Caco-2 (cell line): Measurements from ENCODE around the gene CXXC4. TPM values are rescaled to one million over a fixed set of nuclear protein-coding genes. Genes with fewer than 3 reads are reported as not detected.

Source experiments
- BruUV-seq: library from RNA; stranded (reverse); fragments of 400-500 nt; replicated peaks from 2 replicates; lab custom pipeline; 2021; lab: Mats Ljungman, UMichigan
- CTCF ChIA-PET: fragments of 300-600 bp; sonication (Branson Sonifier 250); formaldehyde crosslinking; loops from one replicate; lab custom pipeline; 2022; ENCODE audit warnings: antibody characterized with exemption; lab: Charles Lee
- POLR2A ChIA-PET: fragments of 300-600 bp; sonication (Branson Sonifier 250); formaldehyde crosslinking; loops from one replicate; lab custom pipeline; 2022; ENCODE audit warnings: antibody characterized with exemption; lab: Charles Lee
- DNase-seq, 2 experiments: peaks; one replicate each; pipeline versions ENCODE4 v3.0.0 to v3.0.0-alpha.2; 2020 to 2022
- H3K27me3 ChIP-seq: replicated peaks from 2 replicates; pipeline ENCODE4 v1.6.0; 2011; ENCODE audit warnings: low read length; ENCODE audit not compliant: control insufficient read depth, insufficient read depth
- H3K36me3 ChIP-seq: 2 replicates; pipeline ENCODE4 v1.5.1; 2011; ENCODE audit warnings: low read length; ENCODE audit not compliant: control insufficient read depth, insufficient read depth
- H3K4me1 ChIP-seq: fragments of 250-450 bp; sonication (Bioruptor Pico); 2 replicates; pipeline ENCODE4 v1.5.1; 2020; ENCODE audit warnings: mild to moderate bottlenecking
- H3K4me3 ChIP-seq: 2 replicates; pipeline ENCODE4 v1.5.1; 2011; ENCODE audit warnings: low read depth, mild to moderate bottlenecking, control low read depth, low read length
- H3K9me3 ChIP-seq: fragments of 250-450 bp; sonication (Bioruptor Pico); 2 replicates; pipeline ENCODE4 v1.5.1; 2020; ENCODE audit warnings: mild to moderate bottlenecking, moderate library complexity
- H3K27ac Mint-ChIP-seq: one replicate; pipeline ENCODE4 v1.8.0; 2022; ENCODE audit warnings: mixed read lengths; ENCODE audit not compliant: unreplicated experiment
- H3K27me3 Mint-ChIP-seq: one replicate; pipeline ENCODE4 v1.8.0; 2022; ENCODE audit warnings: mixed read lengths; ENCODE audit not compliant: insufficient read depth, unreplicated experiment
- H3K36me3 Mint-ChIP-seq: one replicate; pipeline ENCODE4 v1.8.0; 2022; ENCODE audit warnings: mild to moderate bottlenecking, mixed read lengths; ENCODE audit not compliant: insufficient read depth, unreplicated experiment
- H3K4me1 Mint-ChIP-seq: one replicate; pipeline ENCODE4 v1.8.0; 2022; ENCODE audit warnings: low read depth, mixed read lengths; ENCODE audit not compliant: unreplicated experiment
- H3K4me3 Mint-ChIP-seq: one replicate; pipeline ENCODE4 v1.8.0; 2022; ENCODE audit warnings: mild to moderate bottlenecking, moderate library complexity, mixed read lengths; ENCODE audit not compliant: unreplicated experiment
- H3K9me3 Mint-ChIP-seq: one replicate; pipeline ENCODE4 v1.8.0; 2022; ENCODE audit warnings: mixed read lengths; ENCODE audit not compliant: unreplicated experiment
- intact Hi-C: fragments of 100-400 bp; cut with micrococcal nuclease; formaldehyde crosslinking; loops from one replicate; pipeline ENCODE4 v1.10.0; 2022; ENCODE audit not compliant: unreplicated experiment
- total RNA-seq: library from RNA; stranded (reverse); gene quantifications from 2 replicates; pipeline ENCODE4 v1.2.3, GENCODE V29; 2022
- TF ChIP-seq, protein P1 (sequence below), 2 experiments: fragments of 200-600 bp in 1 of 2; IDR thresholded peaks; 1 replicate in 1 of 2; 2 replicates in 1 of 2; pipeline versions ENCODE4 v1.5.1 to v1.8.0; 2011 to 2022; ENCODE audit warnings: antibody characterized with exemption in 1 of 2, control low read depth in 1 of 2, inconsistent platforms in 1 of 2, low read depth in 1 of 2, low read length in 1 of 2, mild to moderate bottlenecking in 1 of 2, moderate library complexity in 1 of 2; ENCODE audit not compliant: insufficient read depth in 1 of 2, severe bottlenecking in 1 of 2, unreplicated experiment in 1 of 2

CXXC4 gene
- total RNA-seq, 1 experiment from 2014 or later = 2.9 TPM

DNA sequence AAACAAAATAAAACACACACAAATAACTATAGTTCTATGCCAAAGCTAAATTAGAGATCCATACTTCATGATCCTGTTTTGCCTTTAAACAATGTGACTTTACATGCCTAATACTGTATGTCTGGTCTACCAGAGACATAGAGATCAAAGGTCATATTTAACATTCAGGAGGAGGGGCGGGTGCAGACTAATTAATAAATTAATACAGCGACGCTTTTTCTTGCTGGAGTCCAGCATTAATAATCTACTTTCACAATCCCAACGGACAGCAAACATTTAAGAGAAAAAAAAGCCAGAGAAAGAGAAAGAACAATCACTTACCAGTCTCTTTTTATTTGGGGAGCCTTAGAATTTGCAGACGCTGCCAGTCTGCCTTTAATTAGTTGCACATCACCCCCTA, 509 bp downstream of the CXXC4 start:
- TSS peak; percentile 48 for BruUV-seq
- H3K9me3 ChIP-seq = no peaks in the 10 kb centered on the region
- TF ChIP-seq, protein P1, sequence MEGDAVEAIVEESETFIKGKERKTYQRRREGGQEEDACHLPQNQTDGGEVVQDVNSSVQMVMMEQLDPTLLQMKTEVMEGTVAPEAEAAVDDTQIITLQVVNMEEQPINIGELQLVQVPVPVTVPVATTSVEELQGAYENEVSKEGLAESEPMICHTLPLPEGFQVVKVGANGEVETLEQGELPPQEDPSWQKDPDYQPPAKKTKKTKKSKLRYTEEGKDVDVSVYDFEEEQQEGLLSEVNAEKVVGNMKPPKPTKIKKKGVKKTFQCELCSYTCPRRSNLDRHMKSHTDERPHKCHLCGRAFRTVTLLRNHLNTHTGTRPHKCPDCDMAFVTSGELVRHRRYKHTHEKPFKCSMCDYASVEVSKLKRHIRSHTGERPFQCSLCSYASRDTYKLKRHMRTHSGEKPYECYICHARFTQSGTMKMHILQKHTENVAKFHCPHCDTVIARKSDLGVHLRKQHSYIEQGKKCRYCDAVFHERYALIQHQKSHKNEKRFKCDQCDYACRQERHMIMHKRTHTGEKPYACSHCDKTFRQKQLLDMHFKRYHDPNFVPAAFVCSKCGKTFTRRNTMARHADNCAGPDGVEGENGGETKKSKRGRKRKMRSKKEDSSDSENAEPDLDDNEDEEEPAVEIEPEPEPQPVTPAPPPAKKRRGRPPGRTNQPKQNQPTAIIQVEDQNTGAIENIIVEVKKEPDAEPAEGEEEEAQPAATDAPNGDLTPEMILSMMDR (IDR thresholded peaks at IDR 0.05; ENCODE audit: insufficient read depth in 1 of 2, low read depth in 1 of 2, low read length in 1 of 2, severe bottlenecking in 1 of 2, unreplicated experiment in 1 of 2) = no peak
- Mint-ChIP-seq H3K9me3 (no peaks in the 10 kb centered on the region), H3K4me3 (peak overlapping the region; percentile 96), H3K36me3 (peaks cover 13% of the 10 kb centered on the region), H3K27me3 (no peaks in the 10 kb centered on the region), H3K4me1 (peaks cover 6% of the 10 kb centered on the region), H3K27ac (peak overlapping the region; percentile 86)
- H3K36me3 ChIP-seq = no peaks in the 10 kb centered on the region
- intact Hi-C loops = loop anchor here (1.0 kb wide), 1 partner anchor 24 kb away; no protein-coding TSS in a partner anchor
- no peaks in the 10 kb centered on the region; the same call in 1 of the 2 replicates for H3K27me3 ChIP-seq
- peaks cover 15% of the 10 kb centered on the region for H3K4me1 ChIP-seq
- no peak for DNase-seq
- POLR2A ChIA-PET = no interaction called here
- peak overlapping the region; percentile 54 for H3K4me3 ChIP-seq
- CTCF ChIA-PET = no interaction called here

DNA sequence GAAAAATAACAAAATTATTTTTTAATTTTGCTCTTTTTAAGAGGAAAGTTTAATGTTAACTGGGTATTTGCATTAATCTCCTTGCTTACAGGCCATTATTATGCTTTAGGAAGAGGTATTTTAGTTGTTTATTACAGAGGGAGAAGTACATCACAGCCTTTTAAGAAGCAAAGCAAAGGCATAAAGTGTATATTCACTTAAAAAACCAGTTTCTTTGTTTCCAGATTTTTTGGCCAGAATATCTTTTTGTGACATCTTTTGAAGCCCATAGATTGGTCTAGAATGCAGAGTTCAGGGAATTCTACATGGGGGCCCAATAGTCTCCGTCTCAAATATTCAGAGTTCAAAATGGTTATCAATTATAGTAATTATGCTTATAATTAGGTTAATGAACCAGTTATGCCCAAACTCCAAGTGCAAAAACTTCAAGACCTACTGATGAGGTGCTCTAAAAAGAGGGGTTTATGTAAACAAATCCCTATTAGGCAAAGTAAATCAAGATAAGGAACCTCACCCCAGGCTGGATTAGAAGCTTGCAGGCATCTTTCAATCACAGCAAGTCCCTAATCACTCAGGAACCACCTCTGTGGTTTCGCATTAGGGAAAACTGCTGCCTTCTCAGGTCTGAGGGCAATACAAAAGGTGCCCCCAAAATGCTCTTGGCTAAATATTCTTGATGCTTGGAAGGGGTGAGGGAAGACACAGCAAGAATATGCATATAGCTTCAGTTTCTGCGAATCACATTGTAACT, 1.4 kb downstream of the CXXC4 start:
- peak overlapping the region; percentile 54 for H3K4me3 ChIP-seq
- intact Hi-C loops = no loop called here
- H3K27ac Mint-ChIP-seq = no peak overlapping the region
- no peak for DNase-seq
- peak overlapping the region; percentile 96 for H3K4me3 Mint-ChIP-seq
- BruUV-seq = no TSS peak
- H3K36me3 ChIP-seq = no peaks in the 10 kb centered on the region
- TF ChIP-seq, protein P1 (IDR thresholded peaks at IDR 0.05; ENCODE audit: insufficient read depth in 1 of 2, low read depth in 1 of 2, low read length in 1 of 2, severe bottlenecking in 1 of 2, unreplicated experiment in 1 of 2) = no peak
- H3K36me3 Mint-ChIP-seq = peaks cover 13% of the 10 kb centered on the region
- no peaks in the 10 kb centered on the region for H3K9me3 ChIP-seq
- H3K4me1 Mint-ChIP-seq = peaks cover 6% of the 10 kb centered on the region
- CTCF ChIA-PET = no interaction called here
- no peaks in the 10 kb centered on the region for H3K9me3 Mint-ChIP-seq
- H3K4me1 ChIP-seq = peaks cover 15% of the 10 kb centered on the region
- POLR2A ChIA-PET = no interaction called here
- no peaks in the 10 kb centered on the region for H3K27me3 Mint-ChIP-seq
- H3K27me3 ChIP-seq = no peaks in the 10 kb centered on the region; the same call in 1 of the 2 replicates

DNA sequence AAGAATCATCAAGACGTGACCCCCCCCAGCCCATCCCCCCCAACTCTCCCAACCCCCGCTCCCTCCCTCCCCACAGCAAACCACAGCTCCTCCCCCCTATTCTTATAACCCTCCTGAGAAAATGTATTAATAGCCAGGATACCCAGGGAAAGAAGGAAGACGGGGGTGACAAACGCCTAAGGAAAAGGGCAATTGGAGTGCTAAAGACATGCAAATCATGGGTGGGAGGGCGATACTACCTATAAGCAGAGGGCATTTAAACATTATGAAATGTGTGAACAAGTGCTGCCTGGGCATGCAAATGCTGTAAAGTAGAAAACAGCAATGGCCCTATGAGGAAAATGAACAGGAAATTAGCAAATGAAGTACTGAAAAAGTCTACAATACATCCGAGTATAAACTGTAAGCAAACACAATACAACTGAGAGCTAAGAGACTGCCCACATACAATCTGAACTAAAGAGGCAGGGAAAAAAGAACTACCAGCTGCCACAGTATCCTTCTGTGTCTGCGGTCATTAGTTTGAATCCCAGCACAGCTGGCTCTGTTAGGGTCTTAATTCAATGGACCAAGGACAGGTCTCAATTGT, 2.4 kb downstream of the CXXC4 start:
- intact Hi-C loops = no loop called here

More for the DNA sequence above, 2.4 kb downstream of the CXXC4 start:
- Histone ChIP-seq H3K4me1 (peaks cover 15% of the 10 kb centered on the region), H3K9me3 (no peaks in the 10 kb centered on the region), H3K4me3 (peak overlapping the region; percentile 57), H3K36me3 (no peaks in the 10 kb centered on the region), H3K27me3 (no peaks in the 10 kb centered on the region; the same call in 1 of the 2 replicates)
- TF ChIP-seq, protein P1 (IDR thresholded peaks at IDR 0.05; ENCODE audit: insufficient read depth in 1 of 2, low read depth in 1 of 2, low read length in 1 of 2, severe bottlenecking in 1 of 2, unreplicated experiment in 1 of 2) = no peak
- Mint-ChIP-seq H3K4me3 (peak overlapping the region; percentile 80), H3K4me1 (peaks cover 6% of the 10 kb centered on the region), H3K27ac (no peak overlapping the region), H3K9me3 (no peaks in the 10 kb centered on the region), H3K36me3 (peaks cover 13% of the 10 kb centered on the region), H3K27me3 (no peaks in the 10 kb centered on the region)
- CTCF ChIA-PET = no interaction called here
- no peak for DNase-seq
- BruUV-seq = no TSS peak
- POLR2A ChIA-PET = no interaction called here
